ENCODE data around the gene BANF1.

The BANF1 gene

GRCh38 chr11:66048547-66049323, 46.4 kb downstream of the BANF1 start, which contains the start of gene GAL3ST3:
GAL3ST3 (minus strand) TSS chr11:66049161; CDS start chr11:66045415, 3,746 bp downstream.
- no peak for DNase-seq
- no peak for TF ChIP-seq POLR2A (IDR thresholded peaks at IDR 0.05; ENCODE audit: low read length)
- no peak for TF ChIP-seq GATA1 (IDR thresholded peaks at IDR 0.05; ENCODE audit: low read depth, low read length)

GRCh38 chr11:66050581-66051231, 48.4 kb downstream of the BANF1 start:
- TF ChIP-seq GATA1 (IDR thresholded peaks at IDR 0.05; ENCODE audit: low read depth, low read length) (no peak), POLR2A (IDR thresholded peaks at IDR 0.05; ENCODE audit: low read length) (no peak)
- DNase-seq, result no peak

- DNase-seq, result no peak
- TF ChIP-seq POLR2A (IDR thresholded peaks at IDR 0.05; ENCODE audit: low read length), result no peak
- TF ChIP-seq GATA1 (IDR thresholded peaks at IDR 0.05; ENCODE audit: low read depth, low read length), result no peak
Measured at GRCh38 chr11:66051371-66051765, 49.1 kb downstream of the BANF1 start.

- DNase-seq, result peak; percentile 99
- TF ChIP-seq GATA1 (IDR thresholded peaks at IDR 0.05; ENCODE audit: low read depth, low read length) (no peak), POLR2A (IDR thresholded peaks at IDR 0.05; ENCODE audit: low read length) (peak; percentile 85)
Measured at GRCh38 chr11:66051766-66052663, 49.7 kb downstream of the BANF1 start, which contains the start of gene SF3B2. SF3B2 (plus strand) TSS chr11:66052364; CDS start chr11:66052385, 21 bp downstream.

GRCh38 chr11:66052664-66052982, 50.3 kb downstream of the BANF1 start:
- TF ChIP-seq POLR2A (IDR thresholded peaks at IDR 0.05; ENCODE audit: low read length) (no peak), GATA1 (IDR thresholded peaks at IDR 0.05; ENCODE audit: low read depth, low read length) (no peak)
- DNase-seq, result no peak

Data from erythroblast (primary cell).